ENCODE results near the gene SHANK3. TPM values are rescaled to one million over a fixed set of nuclear protein-coding genes. Genes with fewer than 3 reads are reported as not detected.
"Not testable (repeated sequence)": the region's sequence is repeated elsewhere in the genome, so short reads cannot be mapped to it uniquely, and the experiment has no call there.

SHANK3 gene
- total RNA-seq, 1 donor from 2014 or later: 0.25 TPM

GRCh38 chr22:50633771-50634170 is 38.9 kb upstream of the SHANK3 start:
- Mint-ChIP-seq H3K27ac (no peak overlapping the region), H3K4me1 (ENCODE audit: low read depth) (peaks cover 4% of the 10 kb centered on the region), H3K27me3 (ENCODE audit: low read depth) (no peaks in the 10 kb centered on the region), H3K36me3 (ENCODE audit: low read depth) (no peaks in the 10 kb centered on the region), H3K4me3 (ENCODE audit: low read depth) (no peak overlapping the region), H3K9me3 (no peaks in the 10 kb centered on the region)
- intact Hi-C loops (cut with micrococcal nuclease): no loop called here
- no peak for DNase-seq (ENCODE audit: low spot score)

GRCh38 chr22:50635591-50635990 is 37.0 kb upstream of the SHANK3 start:
- Mint-ChIP-seq H3K4me1 (ENCODE audit: low read depth) (no peaks in the 10 kb centered on the region), H3K27ac (no peak overlapping the region), H3K36me3 (ENCODE audit: low read depth) (no peaks in the 10 kb centered on the region), H3K27me3 (ENCODE audit: low read depth) (peaks cover 3% of the 10 kb centered on the region), H3K4me3 (ENCODE audit: low read depth) (no peak overlapping the region), H3K9me3 (no peaks in the 10 kb centered on the region)
- no peak for DNase-seq (ENCODE audit: low spot score)
- intact Hi-C loops (cut with micrococcal nuclease): no loop called here

GRCh38 chr22:50640296-50640695 is 32.3 kb upstream of the SHANK3 start:
- intact Hi-C loops (cut with micrococcal nuclease); H3K36me3 Mint-ChIP-seq (ENCODE audit: low read depth); H3K27ac Mint-ChIP-seq; H3K4me3 Mint-ChIP-seq (ENCODE audit: low read depth); H3K9me3 Mint-ChIP-seq; DNase-seq (ENCODE audit: low spot score); H3K4me1 Mint-ChIP-seq (ENCODE audit: low read depth): not testable (repeated sequence)
- peaks cover 11% of the 10 kb centered on the region for H3K27me3 Mint-ChIP-seq (ENCODE audit: low read depth)

- Mint-ChIP-seq H3K9me3 (no peaks in the 10 kb centered on the region), H3K4me1 (ENCODE audit: low read depth) (no peaks in the 10 kb centered on the region), H3K27ac (no peak overlapping the region), H3K27me3 (ENCODE audit: low read depth) (peaks cover 12% of the 10 kb centered on the region), H3K4me3 (ENCODE audit: low read depth) (no peak overlapping the region), H3K36me3 (ENCODE audit: low read depth) (no peaks in the 10 kb centered on the region)
- intact Hi-C loops (cut with micrococcal nuclease): no loop called here
- no peak for DNase-seq (ENCODE audit: low spot score)
Measured at GRCh38 chr22:50640857-50641647, 31.6 kb upstream of the SHANK3 start.

GRCh38 chr22:50641696-50642607 is 30.7 kb upstream of the SHANK3 start:
- H3K27me3 Mint-ChIP-seq (ENCODE audit: low read depth): peaks cover 12% of the 10 kb centered on the region
- intact Hi-C loops (cut with micrococcal nuclease): no loop called here
- no peaks in the 10 kb centered on the region for H3K4me1 Mint-ChIP-seq (ENCODE audit: low read depth)
- no peaks in the 10 kb centered on the region for H3K9me3 Mint-ChIP-seq
- no peak for DNase-seq (ENCODE audit: low spot score)
- H3K4me3 Mint-ChIP-seq (ENCODE audit: low read depth): no peak overlapping the region
- no peak overlapping the region for H3K27ac Mint-ChIP-seq
- no peaks in the 10 kb centered on the region for H3K36me3 Mint-ChIP-seq (ENCODE audit: low read depth)

- not testable (repeated sequence) for H3K9me3 Mint-ChIP-seq; H3K4me3 Mint-ChIP-seq (ENCODE audit: low read depth)
Measured at GRCh38 chr22:50643021-50643820, 29.4 kb upstream of the SHANK3 start.

GRCh38 chr22:50643821-50644101 is 28.9 kb upstream of the SHANK3 start:
- H3K27ac Mint-ChIP-seq; H3K4me1 Mint-ChIP-seq (ENCODE audit: low read depth); intact Hi-C loops (cut with micrococcal nuclease); DNase-seq (ENCODE audit: low spot score); H3K4me3 Mint-ChIP-seq (ENCODE audit: low read depth); H3K36me3 Mint-ChIP-seq (ENCODE audit: low read depth); H3K9me3 Mint-ChIP-seq: not testable (repeated sequence)
- H3K27me3 Mint-ChIP-seq (ENCODE audit: low read depth): peaks cover 12% of the 10 kb centered on the region

More at GRCh38 chr22:50643021-50643820, 29.4 kb upstream of the SHANK3 start:
- H3K36me3 Mint-ChIP-seq (ENCODE audit: low read depth); H3K4me1 Mint-ChIP-seq (ENCODE audit: low read depth); intact Hi-C loops (cut with micrococcal nuclease); DNase-seq (ENCODE audit: low spot score); H3K27ac Mint-ChIP-seq: not testable (repeated sequence)
- H3K27me3 Mint-ChIP-seq (ENCODE audit: low read depth): peaks cover 12% of the 10 kb centered on the region

GRCh38 chr22:50653256-50653655 is 19.4 kb upstream of the SHANK3 start:
- no peaks in the 10 kb centered on the region for H3K36me3 Mint-ChIP-seq (ENCODE audit: low read depth)
- intact Hi-C loops (cut with micrococcal nuclease): no loop called here
- DNase-seq (ENCODE audit: low spot score): no peak
- H3K4me1 Mint-ChIP-seq (ENCODE audit: low read depth): no peaks in the 10 kb centered on the region
- peaks cover 16% of the 10 kb centered on the region for H3K9me3 Mint-ChIP-seq
- no peak overlapping the region for H3K4me3 Mint-ChIP-seq (ENCODE audit: low read depth)
- H3K27me3 Mint-ChIP-seq (ENCODE audit: low read depth): peaks cover 2% of the 10 kb centered on the region
- H3K27ac Mint-ChIP-seq: no peak overlapping the region

- H3K27ac Mint-ChIP-seq; intact Hi-C loops (cut with micrococcal nuclease); H3K4me1 Mint-ChIP-seq (ENCODE audit: low read depth); H3K36me3 Mint-ChIP-seq (ENCODE audit: low read depth); H3K27me3 Mint-ChIP-seq (ENCODE audit: low read depth); DNase-seq (ENCODE audit: low spot score); H3K4me3 Mint-ChIP-seq (ENCODE audit: low read depth); H3K9me3 Mint-ChIP-seq: not testable (repeated sequence)
Measured at GRCh38 chr22:50654664-50655063, 18.0 kb upstream of the SHANK3 start.

- no peaks in the 10 kb centered on the region for H3K36me3 Mint-ChIP-seq (ENCODE audit: low read depth)
- no peak for DNase-seq (ENCODE audit: low spot score)
- H3K27me3 Mint-ChIP-seq (ENCODE audit: low read depth): peaks cover 4% of the 10 kb centered on the region
- peaks cover 3% of the 10 kb centered on the region for H3K9me3 Mint-ChIP-seq
- intact Hi-C loops (cut with micrococcal nuclease): no loop called here
- H3K27ac Mint-ChIP-seq: no peak overlapping the region
- H3K4me3 Mint-ChIP-seq (ENCODE audit: low read depth): no peak overlapping the region
- H3K4me1 Mint-ChIP-seq (ENCODE audit: low read depth): no peaks in the 10 kb centered on the region
Measured at GRCh38 chr22:50656122-50657070, 16.2 kb upstream of the SHANK3 start.

- peaks cover 3% of the 10 kb centered on the region for H3K27me3 Mint-ChIP-seq (ENCODE audit: low read depth)
- intact Hi-C loops (cut with micrococcal nuclease): no loop called here
- H3K9me3 Mint-ChIP-seq: no peaks in the 10 kb centered on the region
- H3K27ac Mint-ChIP-seq: no peak overlapping the region
- H3K4me1 Mint-ChIP-seq (ENCODE audit: low read depth): no peaks in the 10 kb centered on the region
- H3K36me3 Mint-ChIP-seq (ENCODE audit: low read depth): no peaks in the 10 kb centered on the region
- H3K4me3 Mint-ChIP-seq (ENCODE audit: low read depth): no peak overlapping the region
- DNase-seq (ENCODE audit: low spot score): no peak
Measured at GRCh38 chr22:50657925-50658324, 14.7 kb upstream of the SHANK3 start.

GRCh38 chr22:50659711-50660110 is 12.9 kb upstream of the SHANK3 start:
- H3K27me3 Mint-ChIP-seq (ENCODE audit: low read depth); DNase-seq (ENCODE audit: low spot score); H3K27ac Mint-ChIP-seq; H3K9me3 Mint-ChIP-seq; intact Hi-C loops (cut with micrococcal nuclease); H3K4me1 Mint-ChIP-seq (ENCODE audit: low read depth); H3K36me3 Mint-ChIP-seq (ENCODE audit: low read depth); H3K4me3 Mint-ChIP-seq (ENCODE audit: low read depth): not testable (repeated sequence)

All from activated T-helper 2 cell treated with anti-CD3 and anti-CD28 coated beads, Interferon-gamma antibody, Interleukin-2, Interleukin-4, amounts not matched to agents 10 μg/mL and 5 μg/mL and 100 μg/mL, durations not matched to agents 14 hours and 24 hours and 36 hours (primary cell).